Astrocyte of the spinal cord (primary cell): ENCODE results near the gene STAC.
A peak's percentile ranks its signal among the peaks of the same experiment; 100 is the strongest.
"Not testable (repeated sequence)": the region's sequence is repeated elsewhere in the genome, so short reads cannot be mapped to it uniquely, and the experiment has no call there.

Experiments
- DNase-seq: peaks from one replicate; pipeline ENCODE4 v3.0.0; 2011; ENCODE audit warnings: low read depth, low spot score
- H3K4me3 ChIP-seq: 2 replicates; pipeline ENCODE4 v1.5.1; 2011; ENCODE audit warnings: low read depth, mild to moderate bottlenecking, low read length, moderate library complexity
- in situ Hi-C: cut with HindIII; loops from 2 replicates; pipeline ENCODE4 v1.10.0; 2017; ENCODE audit warnings: low sequenced_read_pairs
- TF ChIP-seq, protein P1 (sequence below): IDR thresholded peaks from 2 replicates; pipeline ENCODE4 v1.5.1; 2012; ENCODE audit warnings: low read depth, mild to moderate bottlenecking, low read length, inconsistent platforms

Gene STAC

DNA sequence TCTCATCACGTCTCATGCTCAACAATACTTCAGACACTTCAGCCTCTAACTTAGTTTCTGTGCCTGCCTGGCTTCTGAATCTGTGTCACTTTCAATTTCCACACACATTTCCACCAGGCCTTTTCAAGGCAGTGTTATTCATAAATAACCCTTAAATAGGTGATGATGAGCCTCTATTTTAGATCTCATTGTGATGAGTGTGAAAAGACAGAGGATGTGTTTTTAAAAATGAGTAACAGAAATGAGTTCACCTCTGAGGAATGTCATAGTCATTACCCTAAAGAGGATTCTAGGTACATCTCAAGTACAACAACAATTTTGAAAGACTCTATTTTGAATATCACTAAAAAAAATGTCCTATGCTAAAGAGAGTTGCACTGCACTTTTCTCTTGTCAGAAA is 64.6 kb downstream of the STAC start:
- in situ Hi-C loops, result no loop called here
- DNase-seq, result peak; percentile 41
- TF ChIP-seq, protein P1, sequence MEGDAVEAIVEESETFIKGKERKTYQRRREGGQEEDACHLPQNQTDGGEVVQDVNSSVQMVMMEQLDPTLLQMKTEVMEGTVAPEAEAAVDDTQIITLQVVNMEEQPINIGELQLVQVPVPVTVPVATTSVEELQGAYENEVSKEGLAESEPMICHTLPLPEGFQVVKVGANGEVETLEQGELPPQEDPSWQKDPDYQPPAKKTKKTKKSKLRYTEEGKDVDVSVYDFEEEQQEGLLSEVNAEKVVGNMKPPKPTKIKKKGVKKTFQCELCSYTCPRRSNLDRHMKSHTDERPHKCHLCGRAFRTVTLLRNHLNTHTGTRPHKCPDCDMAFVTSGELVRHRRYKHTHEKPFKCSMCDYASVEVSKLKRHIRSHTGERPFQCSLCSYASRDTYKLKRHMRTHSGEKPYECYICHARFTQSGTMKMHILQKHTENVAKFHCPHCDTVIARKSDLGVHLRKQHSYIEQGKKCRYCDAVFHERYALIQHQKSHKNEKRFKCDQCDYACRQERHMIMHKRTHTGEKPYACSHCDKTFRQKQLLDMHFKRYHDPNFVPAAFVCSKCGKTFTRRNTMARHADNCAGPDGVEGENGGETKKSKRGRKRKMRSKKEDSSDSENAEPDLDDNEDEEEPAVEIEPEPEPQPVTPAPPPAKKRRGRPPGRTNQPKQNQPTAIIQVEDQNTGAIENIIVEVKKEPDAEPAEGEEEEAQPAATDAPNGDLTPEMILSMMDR, result no peak
- no peak overlapping the region for H3K4me3 ChIP-seq

DNA sequence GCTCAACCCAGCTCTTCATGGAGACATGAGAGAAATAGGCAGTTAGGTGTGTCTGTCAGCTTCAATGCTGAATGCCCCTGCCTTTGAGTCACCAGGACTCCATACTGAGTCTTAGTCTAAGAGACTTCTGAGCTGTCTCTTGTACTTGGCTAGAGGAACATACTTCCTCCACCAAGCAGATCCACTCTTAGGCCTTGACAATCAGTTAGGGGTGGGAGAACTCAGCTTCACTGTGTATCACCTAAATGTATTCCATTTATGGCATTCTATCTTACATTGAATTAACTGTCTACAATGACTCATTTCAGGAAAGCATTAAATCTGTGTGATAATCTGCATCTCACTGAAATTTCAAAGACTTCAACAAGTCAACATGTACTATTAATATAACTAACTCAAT is 66.0 kb downstream of the STAC start:
- TF ChIP-seq, protein P1, result no peak
- peak; percentile 36 for DNase-seq
- no peak overlapping the region for H3K4me3 ChIP-seq
- in situ Hi-C loops, result no loop called here

DNA sequence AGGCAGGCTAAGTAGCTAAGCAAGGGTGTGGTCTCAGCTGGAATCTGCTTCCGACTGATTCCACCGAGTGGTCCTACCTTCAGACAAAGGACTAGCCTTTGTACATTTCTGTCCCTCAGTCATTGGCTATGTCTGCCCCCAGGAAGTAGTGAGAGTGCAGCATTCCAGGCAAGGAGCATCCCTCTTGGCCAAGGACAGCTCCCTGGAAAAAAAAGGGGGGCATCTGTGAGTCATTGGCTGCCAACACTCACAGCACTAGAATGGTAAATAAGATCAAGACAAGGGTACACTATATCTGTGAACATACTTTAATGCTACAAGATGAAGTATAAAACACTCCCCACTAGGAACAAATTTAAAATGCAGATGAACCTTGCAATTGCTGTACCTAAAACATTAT is 66.8 kb downstream of the STAC start:
- in situ Hi-C loops, result no loop called here
- H3K4me3 ChIP-seq, result no peak overlapping the region
- TF ChIP-seq, protein P1, result no peak
- no peak for DNase-seq

DNA sequence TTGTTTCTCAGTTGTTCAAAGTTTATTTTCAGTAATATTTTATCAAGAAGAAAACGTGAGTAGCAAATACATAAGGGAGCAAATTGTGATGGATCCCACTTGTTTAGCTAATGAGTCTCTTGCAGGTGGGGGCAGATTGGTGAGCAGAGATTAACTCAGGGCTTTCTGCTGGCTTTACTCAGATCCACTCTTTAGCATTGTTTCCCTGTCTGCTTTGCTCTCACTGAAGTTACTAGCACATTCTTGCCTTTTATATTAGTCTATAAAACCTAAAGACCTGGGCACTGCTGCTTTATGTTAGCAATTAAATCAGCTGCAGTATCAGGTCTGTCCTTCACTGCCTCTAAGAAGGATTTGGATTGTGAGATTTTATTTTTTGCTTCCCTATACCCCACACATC is 71.5 kb downstream of the STAC start:
- H3K4me3 ChIP-seq, result no peak overlapping the region
- DNase-seq, result no peak
- TF ChIP-seq, protein P1, result no peak
- in situ Hi-C loops, result no loop called here

DNA sequence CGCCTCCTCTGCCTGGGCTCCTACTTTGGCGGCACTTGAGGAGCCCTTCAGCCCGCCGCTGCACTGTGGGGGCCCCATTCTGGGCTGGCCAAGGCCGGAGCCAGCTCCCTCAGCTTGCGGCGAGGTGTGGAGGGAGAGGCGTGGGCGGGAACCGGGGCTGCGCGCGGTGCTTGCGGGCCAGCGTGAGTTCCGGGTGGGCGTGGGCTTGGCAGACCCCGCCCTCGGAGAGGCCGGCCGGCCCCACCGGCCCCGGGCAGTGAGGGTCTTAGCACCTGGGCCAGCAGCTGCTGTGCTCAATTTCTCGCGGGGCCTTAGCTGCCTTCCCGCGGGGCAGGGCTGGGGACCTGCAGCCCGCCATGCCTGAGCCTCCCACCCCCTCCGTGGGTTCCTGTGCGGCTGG is 72.9 kb downstream of the STAC start:
- DNase-seq, H3K4me3 ChIP-seq, in situ Hi-C loops: not testable (repeated sequence)

DNA sequence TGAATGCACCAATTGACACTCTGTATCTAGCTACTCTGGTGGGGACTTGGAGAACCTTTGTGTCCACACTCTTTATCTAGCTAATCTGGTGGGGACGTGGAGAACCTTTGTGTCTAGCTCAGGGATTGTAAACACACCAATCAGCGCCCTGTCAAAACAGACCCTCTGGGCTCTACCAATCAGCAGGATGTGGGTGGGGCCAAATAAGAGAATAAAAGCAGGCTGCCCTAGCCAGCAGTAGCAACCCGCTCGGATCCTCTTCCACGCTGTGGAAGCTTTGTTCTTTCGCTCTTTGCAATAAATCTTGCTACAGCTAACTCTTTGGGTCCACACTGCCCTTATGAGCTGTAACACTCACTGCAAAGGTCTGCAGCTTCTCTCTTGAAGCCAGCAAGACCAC is 73.6 kb downstream of the STAC start:
- in situ Hi-C loops, DNase-seq, H3K4me3 ChIP-seq: not testable (repeated sequence)

DNA sequence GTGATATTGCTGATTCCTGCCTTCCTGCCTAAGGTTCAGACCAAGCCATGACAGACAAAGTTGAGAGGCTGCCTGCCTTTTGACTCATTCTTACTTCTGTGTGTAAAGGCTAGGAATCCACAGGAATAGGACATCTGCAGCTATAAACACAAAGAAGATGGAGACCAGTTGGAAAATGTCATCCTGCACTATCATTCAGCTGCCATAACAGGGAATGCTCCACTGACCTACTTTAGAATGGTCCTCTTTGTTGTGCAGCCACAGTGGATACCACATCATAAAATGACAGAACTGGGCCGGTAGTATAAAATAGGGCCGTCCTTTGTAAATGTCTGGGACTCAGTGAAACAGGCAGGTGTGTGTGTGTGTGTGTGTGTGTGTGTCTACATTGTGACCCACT is 75.1 kb downstream of the STAC start:
- TF ChIP-seq, protein P1, result no peak
- DNase-seq, result no peak

DNA sequence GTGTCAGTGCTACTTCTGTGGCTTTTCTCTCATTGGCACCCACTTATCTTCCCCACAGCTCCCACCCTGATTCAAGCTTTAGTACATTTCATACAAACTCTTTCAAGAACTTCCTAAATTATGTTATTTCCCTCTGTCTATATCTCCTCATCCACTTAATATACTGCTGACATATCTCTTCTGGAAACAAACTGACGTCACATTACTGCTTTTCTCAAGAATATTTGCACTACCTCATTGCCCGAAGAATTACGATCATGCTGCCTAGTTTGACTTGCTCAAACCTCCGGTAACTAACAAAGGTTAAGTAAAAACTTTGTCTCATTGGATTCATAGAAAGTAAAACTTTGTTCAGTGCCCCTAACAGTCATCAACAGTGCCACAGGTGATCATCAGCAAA is 76.5 kb downstream of the STAC start:
- DNase-seq, result no peak
- TF ChIP-seq, protein P1, result no peak
- in situ Hi-C loops, result no loop called here
- H3K4me3 ChIP-seq, result no peak overlapping the region

More for the DNA sequence above, 75.1 kb downstream of the STAC start:
- in situ Hi-C loops, result no loop called here
- no peak overlapping the region for H3K4me3 ChIP-seq
